HG02763 (cell line): ENCODE measurements around the gene GCK.

Experiments
- ATAC-seq: cut with Tn5 transposase; IDR thresholded peaks from one replicate; pipeline ENCODE4 v1.9.1; 2021; ENCODE audit warnings: mild to moderate bottlenecking, moderate library complexity; ENCODE audit not compliant: unreplicated experiment

Gene GCK

GRCh38 chr7:44108768-44109750 lies 80.2 kb downstream of the GCK start:
- no peak for ATAC-seq

GRCh38 chr7:44107961-44108767 lies 81.1 kb downstream of the GCK start:
- ATAC-seq = no peak

GRCh38 chr7:44107116-44107960 lies 81.9 kb downstream of the GCK start:
- ATAC-seq = no peak

GRCh38 chr7:44106311-44107065 lies 82.8 kb downstream of the GCK start:
- no peak for ATAC-seq

- ATAC-seq = no peak
Observed at GRCh38 chr7:44105832-44106231, 83.4 kb downstream of the GCK start.

GRCh38 chr7:44104860-44105771 lies 84.1 kb downstream of the GCK start:
- ATAC-seq = no peak

- ATAC-seq = no peak
Observed at GRCh38 chr7:44103923-44104859, 85.0 kb downstream of the GCK start, which contains the start of gene AEBP1. TSS of gene AEBP1 (plus strand) at chr7:44104345. CDS start at chr7:44104666, 321 bp downstream.

- ATAC-seq = no peak
Observed at GRCh38 chr7:44103566-44103922, 85.7 kb downstream of the GCK start.

- no peak for ATAC-seq
Observed at GRCh38 chr7:44102846-44103565, 86.2 kb downstream of the GCK start.

- no peak for ATAC-seq
Observed at GRCh38 chr7:44101966-44102845, 87.0 kb downstream of the GCK start.

- no peak for ATAC-seq
Observed at GRCh38 chr7:44101303-44101965, 87.8 kb downstream of the GCK start.

- no peak for ATAC-seq
Observed at GRCh38 chr7:44100458-44101302, 88.6 kb downstream of the GCK start.

GRCh38 chr7:44099669-44100068 lies 89.6 kb downstream of the GCK start:
- ATAC-seq = no peak

- ATAC-seq = no peak
Observed at GRCh38 chr7:44098092-44099068, 90.9 kb downstream of the GCK start.
